K562 (cell line): ENCODE measurements around the gene CDC42BPB. TPM values are rescaled to one million over a fixed set of nuclear protein-coding genes. Genes with fewer than 3 reads are reported as not detected.

ENCODE experiments used
- ATAC-seq: fragments of 200-7000 bp; cut with Tn5 transposase; 3 replicates; pipeline ENCODE4 v1.9.1; 2020; ENCODE audit warnings: moderate library complexity
- BruUV-seq: library from RNA; stranded (reverse); fragments of 400-500 nt; replicated peaks from 2 replicates; lab custom pipeline; 2021; lab: Mats Ljungman, UMichigan
- CTCF ChIA-PET: fragments of 300-600 bp; formaldehyde crosslinking; extraction: SDS; loops from one replicate; lab custom pipeline; 2021; ENCODE audit warnings: low intra/inter-chr PET ratio; lab: Yijun Ruan, JAX
- POLR2A ChIA-PET: fragments of 300-600, 350-650 bp; sonication (Branson Sonifier 250); formaldehyde crosslinking; extraction: SDS; loops from one replicate; lab custom pipeline; 2021; ENCODE audit warnings: antibody characterized with exemption, inconsistent platforms; lab: Yijun Ruan, JAX
- DNase-seq, 4 experiments: peaks; one replicate each; pipeline versions ENCODE4 v3.0.0 to v3.0.0-alpha.2; 2011 to 2018; ENCODE audit warnings: low spot score in 3 of 4, mixed read lengths in 3 of 4; ENCODE audit errors: extremely low read depth in 1 of 4
- FAIRE-seq: peaks from 2 replicates; lab custom pipeline; 2011; peaks lifted over from hg19 to GRCh38; lab: Jason Lieb, UNC
- H2AFZ ChIP-seq: 2 replicates; pipeline ENCODE4 v1.6.0; 2011; ENCODE audit warnings: low read depth, low read length, control low read depth, inconsistent platforms
- H3K27ac ChIP-seq: fragments of 200-600 bp; 3 replicates; pipeline ENCODE4 v1.8.0; 2011; ENCODE audit warnings: low read depth, mild to moderate bottlenecking, control low read depth, inconsistent platforms, low read length, moderate library complexity, mixed read lengths; ENCODE audit errors: extremely low read depth
- H3K27me3 ChIP-seq, 2 experiments: fragments of 300-600 bp in 1 of 2; 2 replicates in 1 of 2; 3 replicates in 1 of 2; pipeline versions ENCODE4 v1.6.0 to v1.8.0; 2011; ENCODE audit warnings: inconsistent platforms in 2 of 2, low read length in 2 of 2, mild to moderate bottlenecking in 1 of 2, mixed read lengths in 1 of 2, moderate library complexity in 1 of 2; ENCODE audit not compliant: control insufficient read depth in 2 of 2, insufficient read depth in 2 of 2
- H3K36me3 ChIP-seq: fragments of 300-600 bp; 3 replicates; pipeline ENCODE4 v1.8.0; 2011; ENCODE audit warnings: mild to moderate bottlenecking, low read length, inconsistent platforms; ENCODE audit not compliant: control insufficient read depth, insufficient read depth
- H3K4me1 ChIP-seq, 2 experiments: fragments of 200-600 bp in 1 of 2; replicated peaks in 1 of 2; 2 replicates in 1 of 2; 3 replicates in 1 of 2; pipeline versions ENCODE4 v1.5.1 to v1.8.0; 2011; ENCODE audit warnings: inconsistent platforms in 2 of 2, low read length in 2 of 2, mild to moderate bottlenecking in 1 of 2, mixed read lengths in 1 of 2, moderate library complexity in 1 of 2; ENCODE audit not compliant: control insufficient read depth in 2 of 2, insufficient read depth in 2 of 2
- H3K4me2 ChIP-seq: 2 replicates; pipeline ENCODE4 v1.6.1; 2011; ENCODE audit warnings: low read length, control low read depth, inconsistent platforms, mixed read lengths; ENCODE audit not compliant: insufficient read depth
- H3K4me3 ChIP-seq: fragments of 200-600 bp; sonication (generic), shearing (Covaris generic); 2 replicates; pipeline ENCODE4 v1.5.1; 2016; ENCODE audit warnings: control low read depth, inconsistent platforms
- H3K79me2 ChIP-seq: fragments of 200-600 bp; 3 replicates; pipeline ENCODE4 v1.8.0; 2011; ENCODE audit warnings: low read length, inconsistent platforms; ENCODE audit not compliant: control insufficient read depth, insufficient read depth
- H3K9ac ChIP-seq, 2 experiments: 2 replicates each; pipeline versions ENCODE4 v1.6.0 to v1.6.1; 2011; ENCODE audit warnings: low read depth in 2 of 2, low read length in 2 of 2, control low read depth in 1 of 2, inconsistent platforms in 1 of 2, mild to moderate bottlenecking in 1 of 2, mixed read lengths in 1 of 2; ENCODE audit not compliant: insufficient read depth in 1 of 2
- H3K9me1 ChIP-seq: one replicate; pipeline ENCODE4 v1.6.0; 2011; ENCODE audit warnings: inconsistent platforms, mild to moderate bottlenecking, low read length, moderate library complexity; ENCODE audit not compliant: control insufficient read depth, insufficient read depth
- H3K9me3 ChIP-seq: replicated peaks from 2 replicates; pipeline ENCODE4 v1.5.1; 2011; ENCODE audit warnings: low read depth, low read length, inconsistent platforms; ENCODE audit not compliant: control insufficient read depth, insufficient read depth
- H4K20me1 ChIP-seq: replicated peaks from 2 replicates; pipeline ENCODE4 v1.6.1; 2011; ENCODE audit warnings: low read length, inconsistent platforms, mixed read lengths; ENCODE audit not compliant: control insufficient read depth, insufficient read depth
- CBX3 ChIP-seq, 2 experiments: IDR thresholded peaks; 1 replicate in 1 of 2; 2 replicates in 1 of 2; pipeline ENCODE4 v1.6.1; 2012; ENCODE audit warnings: inconsistent platforms in 2 of 2, low read length in 2 of 2, borderline replicate concordance in 1 of 2, control low read depth in 1 of 2
- CHD2 ChIP-seq: IDR thresholded peaks from 2 replicates; pipeline ENCODE4 v1.6.1; 2011; ENCODE audit warnings: low read depth, low read length
- EGR1 ChIP-seq: fragments of 450-650 bp; conservative IDR thresholded peaks from 2 replicates; pipeline ENCODE4 v1.6.1; 2017; ENCODE audit warnings: mild to moderate bottlenecking
- FOXM1 ChIP-seq, 2 experiments: fragments of 450-650 bp in 1 of 2; sonication (generic) in 1 of 2; formaldehyde crosslinking in 1 of 2; IDR thresholded peaks; 2 replicates each; pipeline versions ENCODE4 v1.6.1 to v1.9.0; 2017 to 2022; ENCODE audit warnings: low read depth in 2 of 2, mild to moderate bottlenecking in 2 of 2, missing genetic modification reagents in 1 of 2, moderate library complexity in 1 of 2
- HDAC1 ChIP-seq, 2 experiments: fragments of 450-650 bp; IDR thresholded peaks; 2 replicates each; pipeline ENCODE4 v1.6.1; 2016 to 2017; ENCODE audit warnings: inconsistent platforms in 1 of 2, mild to moderate bottlenecking in 1 of 2, moderate library complexity in 1 of 2
- NELFE ChIP-seq: IDR thresholded peaks from 2 replicates; pipeline ENCODE4 v1.6.1; 2011; ENCODE audit warnings: mild to moderate bottlenecking; ENCODE audit not compliant: insufficient read depth, insufficient read length
- POLR2G ChIP-seq: fragments of 200-400 bp; formaldehyde crosslinking; IDR thresholded peaks from 2 replicates; pipeline ENCODE4 v1.6.1; 2017; ENCODE audit warnings: low read depth, mild to moderate bottlenecking, antibody characterized with exemption, low read length, moderate library complexity
- RBM34 ChIP-seq: fragments of 200-400 bp; formaldehyde crosslinking; IDR thresholded peaks from 2 replicates; pipeline ENCODE4 v1.6.1; 2018; ENCODE audit warnings: low read length, borderline replicate concordance; ENCODE audit not compliant: insufficient read depth
- RBM39 ChIP-seq: fragments of 200-400 bp; formaldehyde crosslinking; optimal IDR thresholded peaks from 2 replicates; pipeline ENCODE3; 2018; ENCODE audit warnings: low read depth, low read length
- SLC30A9 ChIP-seq: fragments of 250-450 bp; sonication (Bioruptor Pico); IDR thresholded peaks from 2 replicates; pipeline ENCODE4 v1.8.0; 2022; ENCODE audit warnings: mild to moderate bottlenecking, moderate library complexity
- TBL1XR1 ChIP-seq, 2 experiments: IDR thresholded peaks; 2 replicates each; pipeline ENCODE4 v1.6.1; 2012; ENCODE audit warnings: improper control_type of control experiment in 2 of 2, low read length in 2 of 2, mild to moderate bottlenecking in 1 of 2
- TRIM25 ChIP-seq: fragments of 450-650 bp; IDR thresholded peaks from 2 replicates; pipeline ENCODE4 v1.7.0; 2016; ENCODE audit warnings: borderline replicate concordance
- ZNF511 ChIP-seq: sonication (generic); formaldehyde crosslinking; IDR thresholded peaks from 2 replicates; pipeline ENCODE4 v1.8.0; 2022; ENCODE audit warnings: mild to moderate bottlenecking, missing genetic modification reagents
- ZNF592 ChIP-seq: fragments of 450-650 bp; IDR thresholded peaks from 2 replicates; pipeline ENCODE4 v1.6.1; 2017; ENCODE audit warnings: antibody characterized with exemption, mild to moderate bottlenecking
- ZNF830 ChIP-seq: fragments of 250-450 bp; sonication (Bioruptor Pico); IDR thresholded peaks from 2 replicates; pipeline ENCODE4 v1.5.0; 2021; ENCODE audit warnings: mild to moderate bottlenecking
- WGBS: fragments of 100-300 bp; shearing (Covaris generic); methylation state at CpG from one replicate; pipeline ENCODE4 v1.1.6; 2016; ENCODE audit warnings: low coverage, mixed read lengths; ENCODE audit not compliant: insufficient coverage; ENCODE audit errors: missing lambda C conversion rate; 5-methylcytosine and 5-hydroxymethylcytosine counted together
- in situ Hi-C: fragments of 300-500 bp; cut with MboI; formaldehyde crosslinking; loops from 4 replicates; pipeline ENCODE4 v1.15.0; 2018; ENCODE audit warnings: inconsistent platforms, mixed read lengths
- intact Hi-C: fragments of 100-400 bp; cut with micrococcal nuclease; formaldehyde crosslinking; loops from 2 replicates; pipeline ENCODE4 v1.14.2; 2022
- polyA plus RNA-seq, 8 experiments: library from polyadenylated mRNA; depleted of rRNA in 4 of 8; stranded (reverse) in 5 of 8; unstranded in 3 of 8; fragments of >200 nt; fragmentation: Nextera tagmentation in 2 of 8; fragmentation: Illumina TruSeq in 1 of 8; extraction: Ambion mirVana in 2 of 8; extraction: Trizol in 1 of 8; gene quantifications; 2 replicates each; pipeline versions ENCODE4 v1.2.1 to v1.2.3, GENCODE V29; 2011 to 2014; ENCODE audit warnings: inconsistent platforms in 1 of 8, missing spikeins in 1 of 8
- total RNA-seq, 7 experiments: library from RNA; depleted of rRNA in 6 of 7; stranded (reverse); fragments of >200 nt in 6 of 7; fragmentation: Illumina TruSeq in 2 of 7; extraction: Trizol in 2 of 7; gene quantifications; 2 replicates each; pipeline versions ENCODE4 v1.2.1 to v1.2.3, GENCODE V29; 2011 to 2021; ENCODE audit warnings: low replicate concordance in 1 of 7

CDC42BPB gene
- total and polyA plus RNA-seq, 9 of the 15 experiments (the other 6 are each of a cell fraction or from before 2014, with no cell fraction given), result 0.07 to 24.3 (median 12.6) TPM

- H3K36me3 ChIP-seq, result no peaks in the 10 kb centered on the region
- DNase-seq (peak in 1 of 4 experiments; percentile 21), ATAC-seq (no peak), FAIRE-seq (no peak)
- no peaks in the 10 kb centered on the region for H3K9me3 ChIP-seq
- no peaks in the 10 kb centered on the region for H4K20me1 ChIP-seq
- WGBS, result 36% methylated on average over 13 of the region's 21 CpGs
- intact Hi-C loops (loop anchor here (10.0 kb wide), 1 partner anchor 472 kb away; no protein-coding TSS in a partner anchor), in situ Hi-C loops (no loop called here)
- no peaks in the 10 kb centered on the region for H3K9me1 ChIP-seq
- peak overlapping the region in 1 of 2 experiments; percentile 26; a peak in 1 of 4 replicates for H3K9ac ChIP-seq
- peaks cover 3 to 71% of the 10 kb centered on the region in 2 experiments; a peak in 4 of 5 replicates for H3K4me1 ChIP-seq
- ChIA-PET POLR2A (no interaction called here), CTCF (interaction anchor here (0.6 kb wide), 1 partner anchor 220 kb away, joined by 3 read pairs; no protein-coding TSS in a partner anchor)
- H3K27me3 ChIP-seq, result no peaks in the 10 kb centered on the region
- H3K4me3 ChIP-seq, result no peak overlapping the region
- no peaks in the 10 kb centered on the region for H3K79me2 ChIP-seq
- H2AFZ ChIP-seq, result no peak overlapping the region
- BruUV-seq, result no TSS peak
- no peak overlapping the region for H3K27ac ChIP-seq
- no peak overlapping the region for H3K4me2 ChIP-seq
- TF ChIP-seq ZNF830 (no peak), CHD2 (no peak), CBX3 (IDR thresholded peaks at IDR 0.05; ENCODE audit: borderline replicate concordance in 1 of 2, low read length in 2 of 2) (no peak), NELFE (no peak), ZNF592 (no peak), TRIM25 (no peak), ZNF511 (CRISPR knock-in tag) (no peak), RBM39 (no peak), HDAC1 (IDR thresholded peaks at IDR 0.05) (no peak), SLC30A9 (CRISPR knock-in tag) (no peak), EGR1 (no peak), POLR2G (no peak), RBM34 (no peak), TBL1XR1 (IDR thresholded peaks at IDR 0.05; ENCODE audit: low read length in 2 of 2) (no peak), FOXM1 (IDR thresholded peaks at IDR 0.05; ENCODE audit: low read depth) (no peak), FOXM1 (CRISPR knock-in tag; IDR thresholded peaks at IDR 0.05; ENCODE audit: low read depth) (no peak)
Observed at GRCh38 chr14:103072595-103073366, 15.4 kb upstream of the CDC42BPB start.
